ENCODE measurements around the gene SRGAP3.
A peak's percentile ranks its signal among the peaks of the same experiment; 100 is the strongest.
"Not testable (repeated sequence)": the region's sequence is repeated elsewhere in the genome, so short reads cannot be mapped to it uniquely, and the experiment has no call there.

SRGAP3 gene

GRCh38 chr3:9249273-9250192, at the start of gene SRGAP3:
Gene SRGAP3 (minus strand): TSS chr3:9249646. CDS start chr3:9248951, 695 bp downstream.
- FAIRE-seq (peak; percentile 90), DNase-seq (ENCODE audit: insufficient read length, low spot score) (peak; percentile 89)

GRCh38 chr3:9298236-9298635, 48.8 kb upstream of the SRGAP3 start:
- FAIRE-seq (no peak), DNase-seq (ENCODE audit: insufficient read length, low spot score) (no peak)

GRCh38 chr3:9296241-9296640, 46.8 kb upstream of the SRGAP3 start:
- FAIRE-seq, result no peak
- DNase-seq (ENCODE audit: insufficient read length, low spot score), result no peak

GRCh38 chr3:9295007-9295406, 45.6 kb upstream of the SRGAP3 start:
- DNase-seq (ENCODE audit: insufficient read length, low spot score) (no peak), FAIRE-seq (no peak)

GRCh38 chr3:9293953-9294352, 44.5 kb upstream of the SRGAP3 start:
- DNase-seq (ENCODE audit: insufficient read length, low spot score); FAIRE-seq: not testable (repeated sequence)

GRCh38 chr3:9293076-9293475, 43.6 kb upstream of the SRGAP3 start:
- FAIRE-seq (no peak), DNase-seq (ENCODE audit: insufficient read length, low spot score) (no peak)

- no peak for DNase-seq (ENCODE audit: insufficient read length, low spot score)
- FAIRE-seq, result no peak
Measured at GRCh38 chr3:9292516-9292915, 43.1 kb upstream of the SRGAP3 start.

GRCh38 chr3:9291821-9292410, 42.5 kb upstream of the SRGAP3 start:
- no peak for FAIRE-seq

GRCh38 chr3:9290566-9290965, 41.1 kb upstream of the SRGAP3 start:
- FAIRE-seq, result no peak
- no peak for DNase-seq (ENCODE audit: insufficient read length, low spot score)

More at GRCh38 chr3:9291821-9292410, 42.5 kb upstream of the SRGAP3 start:
- no peak for DNase-seq (ENCODE audit: insufficient read length, low spot score)

GRCh38 chr3:9281533-9281932, 32.1 kb upstream of the SRGAP3 start:
- DNase-seq (ENCODE audit: insufficient read length, low spot score); FAIRE-seq: not testable (repeated sequence)

GRCh38 chr3:9280451-9281219, 31.2 kb upstream of the SRGAP3 start:
- FAIRE-seq (no peak), DNase-seq (ENCODE audit: insufficient read length, low spot score) (no peak)

- no peak for FAIRE-seq
- DNase-seq (ENCODE audit: insufficient read length, low spot score), result no peak
Measured at GRCh38 chr3:9279966-9280365, 30.5 kb upstream of the SRGAP3 start.

- no peak for FAIRE-seq
Measured at GRCh38 chr3:9278498-9278897, 29.1 kb upstream of the SRGAP3 start.

GRCh38 chr3:9278085-9278484, 28.6 kb upstream of the SRGAP3 start:
- FAIRE-seq (no peak), DNase-seq (ENCODE audit: insufficient read length, low spot score) (no peak)

More at GRCh38 chr3:9278498-9278897, 29.1 kb upstream of the SRGAP3 start:
- DNase-seq (ENCODE audit: insufficient read length, low spot score), result no peak

- no peak for FAIRE-seq
Measured at GRCh38 chr3:9276761-9277370, 27.4 kb upstream of the SRGAP3 start.

GRCh38 chr3:9271903-9272302, 22.5 kb upstream of the SRGAP3 start:
- DNase-seq (ENCODE audit: insufficient read length, low spot score) (no peak), FAIRE-seq (no peak)

More at GRCh38 chr3:9276761-9277370, 27.4 kb upstream of the SRGAP3 start:
- DNase-seq (ENCODE audit: insufficient read length, low spot score), result no peak

GRCh38 chr3:9270704-9271103, 21.3 kb upstream of the SRGAP3 start:
- FAIRE-seq, result no peak
- no peak for DNase-seq (ENCODE audit: insufficient read length, low spot score)

GRCh38 chr3:9266716-9267115, 17.3 kb upstream of the SRGAP3 start:
- no peak for FAIRE-seq

GRCh38 chr3:9260305-9260704, 10.9 kb upstream of the SRGAP3 start:
- DNase-seq (ENCODE audit: insufficient read length, low spot score), result no peak
- no peak for FAIRE-seq

More at GRCh38 chr3:9266716-9267115, 17.3 kb upstream of the SRGAP3 start:
- no peak for DNase-seq (ENCODE audit: insufficient read length, low spot score)

- FAIRE-seq (no peak), DNase-seq (ENCODE audit: insufficient read length, low spot score) (no peak)
Measured at GRCh38 chr3:9257092-9257491, 7.6 kb upstream of the SRGAP3 start.

GRCh38 chr3:9255976-9256375, 6.5 kb upstream of the SRGAP3 start:
- no peak for FAIRE-seq
- DNase-seq (ENCODE audit: insufficient read length, low spot score), result no peak
